Bronchus fibroblast of lung (primary cell): Measurements from ENCODE around the gene HMGCS2. TPM values are rescaled to one million over a fixed set of nuclear protein-coding genes. Genes with fewer than 3 reads are reported as not detected.

ENCODE experiments used
- total RNA-seq: library from RNA; depleted of rRNA; stranded (reverse); fragments of >200 nt; gene quantifications from 2 replicates; pipeline ENCODE4 v1.2.3, GENCODE V29; 2015

HMGCS2 gene
- total RNA-seq, result not detected in 2 replicates

DNA sequence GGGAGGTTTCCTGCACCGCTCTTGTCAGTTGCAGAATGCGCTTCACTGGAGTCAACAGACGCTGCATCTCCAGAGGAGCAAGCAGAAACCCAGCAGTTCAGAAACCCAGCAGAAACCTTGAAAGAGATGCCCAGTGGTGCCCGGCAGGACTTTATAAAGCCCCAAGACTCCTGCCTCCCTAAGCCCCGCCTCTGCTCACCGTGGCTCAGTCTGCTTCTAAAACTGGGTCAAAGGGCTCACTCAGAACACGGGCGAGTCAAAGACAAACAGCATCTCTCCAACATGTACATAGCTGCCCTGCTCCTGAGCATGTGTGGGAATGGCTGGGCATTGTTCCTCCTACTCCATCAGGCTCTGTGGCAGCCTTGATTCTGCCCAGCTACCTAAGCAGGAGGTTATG is at the start of gene HMGCS2:
Gene HMGCS2, minus strand, starts transcription at position 128 of the 400 bp plus-strand sequence. Its CDS starts 61 bp downstream, at position 67.

GRCh38 chr1:119811387-119811786 is 42.7 kb upstream of the HMGCS2 start, which contains the start of gene REG4:
Gene REG4 (minus strand): TSS chr1:119811460. CDS start chr1:119808769, 2,691 bp downstream.

DNA sequence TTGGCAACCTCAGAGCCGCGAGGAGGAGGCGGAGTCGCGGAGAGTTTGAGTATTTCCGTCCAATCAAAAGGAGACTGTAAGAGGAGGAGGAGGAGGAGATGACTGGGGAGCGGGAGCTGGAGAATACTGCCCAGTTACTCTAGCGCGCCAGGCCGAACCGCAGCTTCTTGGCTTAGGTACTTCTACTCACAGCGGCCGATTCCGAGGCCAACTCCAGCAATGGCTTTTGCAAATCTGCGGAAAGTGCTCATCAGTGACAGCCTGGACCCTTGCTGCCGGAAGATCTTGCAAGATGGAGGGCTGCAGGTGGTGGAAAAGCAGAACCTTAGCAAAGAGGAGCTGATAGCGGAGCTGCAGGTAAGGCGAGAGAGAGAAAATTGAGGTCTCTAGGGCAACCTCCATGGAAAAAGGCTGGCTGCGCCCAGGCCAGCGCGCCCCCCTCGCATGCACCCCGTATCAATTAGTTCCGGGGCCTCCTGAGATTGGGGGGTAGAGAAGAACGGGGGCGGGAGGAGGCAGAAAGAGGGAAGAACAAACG is 56.8 kb downstream of the HMGCS2 start, which contains the start of gene PHGDH:
Gene PHGDH, plus strand, starts transcription at position 131 of the 538 bp plus-strand sequence. Its CDS starts 89 bp downstream, at position 220.

Other genes with a start within 250 kb of the HMGCS2 start
- 3.7 and 4.9 TPM in 2 replicates for gene ZNF697, start 120.6 kb downstream of the HMGCS2 start, total RNA-seq
- 368 and 382 TPM in 2 replicates for gene PHGDH, start 57.0 kb downstream of the HMGCS2 start, total RNA-seq
- gene REG4, start 42.6 kb upstream of the HMGCS2 start, total RNA-seq, result not detected in 2 replicates
- not detected in 2 replicates for gene ADAM30, start 127.6 kb upstream of the HMGCS2 start, total RNA-seq